ENCODE measurements around the gene SCYL1. TPM values are rescaled to one million over a fixed set of nuclear protein-coding genes. Genes with fewer than 3 reads are reported as not detected.

The SCYL1 gene
- total RNA-seq, 4 donors from 2014 or later: 40.6 to 63.3 (median 52.6) TPM

GRCh38 chr11:65540290-65541092, 15.6 kb downstream of the SCYL1 start:
- H3K27ac ChIP-seq: peak overlapping the region; percentile 92 to 98 (median 96)
- intact Hi-C loops (cut with DNase I): loop anchor here (10.0 kb wide), 1 partner anchor 74 kb away; the partner anchor contains the start of genes MAP3K11 and PCNX3
- H3K4me1 ChIP-seq: peaks cover 21 to 41% (median 25%) of the 10 kb centered on the region in 3 donors
- peak overlapping the region; percentile 40 to 82 (median 56) for H3K4me3 ChIP-seq
- H3K9me3 ChIP-seq: no peaks in the 10 kb centered on the region
- DNase-seq: peak; percentile 73
- WGBS, 2 donors: 0 to 2% methylated on average over 3 to 9 of the region's 78 CpGs
- H3K27me3 ChIP-seq: no peaks in the 10 kb centered on the region
- TF ChIP-seq POLR2A (IDR thresholded peaks at IDR 0.05) (peak in 2 of 4 donors; percentile 7 to 41), CTCF (IDR thresholded peaks at IDR 0.05) (peak; percentile 82 to 95 (median 94))
- H3K36me3 ChIP-seq: peaks cover 13 to 55% (median 23%) of the 10 kb centered on the region in 3 donors

- 20 to 52% methylated on average over 1 to 4 of the region's 18 CpGs for WGBS, 2 donors
- H3K36me3 ChIP-seq: peaks cover 13 to 46% (median 20%) of the 10 kb centered on the region in 3 donors
- TF ChIP-seq POLR2A (IDR thresholded peaks at IDR 0.05) (no peak), CTCF (IDR thresholded peaks at IDR 0.05) (no peak)
- peaks cover 28 to 49% (median 31%) of the 10 kb centered on the region in 3 donors for H3K4me1 ChIP-seq
- H3K27ac ChIP-seq: peak overlapping the region; percentile 92 to 98 (median 96)
- no peaks in the 10 kb centered on the region for H3K27me3 ChIP-seq
- DNase-seq: no peak
- intact Hi-C loops (cut with DNase I): loop anchor here (10.0 kb wide), 1 partner anchor 73 kb away; the partner anchor contains the start of genes MAP3K11 and PCNX3
- H3K9me3 ChIP-seq: no peaks in the 10 kb centered on the region
- H3K4me3 ChIP-seq: peak overlapping the region; percentile 40 to 82 (median 56)
Observed at GRCh38 chr11:65541093-65541982, 16.5 kb downstream of the SCYL1 start.

- no peak for DNase-seq
- intact Hi-C loops (cut with DNase I): loop anchor here (10.0 kb wide), 1 partner anchor 72 kb away; the partner anchor contains the start of genes MAP3K11 and PCNX3
- TF ChIP-seq POLR2A (IDR thresholded peaks at IDR 0.05): no peak
- no peak for TF ChIP-seq CTCF (IDR thresholded peaks at IDR 0.05)
- Histone ChIP-seq H3K27ac (no peak overlapping the region), H3K4me1 (peaks cover 33 to 64% (median 38%) of the 10 kb centered on the region in 3 donors), H3K36me3 (peaks cover 7 to 38% (median 12%) of the 10 kb centered on the region in 3 donors), H3K4me3 (no peak overlapping the region), H3K27me3 (no peaks in the 10 kb centered on the region), H3K9me3 (no peaks in the 10 kb centered on the region)
- 84 to 92% methylated on average over 2 of the region's 3 CpGs for WGBS, 2 donors
Observed at GRCh38 chr11:65542738-65543390, 18.0 kb downstream of the SCYL1 start.

GRCh38 chr11:65545853-65546216, 21.0 kb downstream of the SCYL1 start:
- H3K9me3 ChIP-seq: no peaks in the 10 kb centered on the region
- H3K36me3 ChIP-seq: peaks cover 0 to 33% (median 0%) of the 10 kb centered on the region in 3 donors
- H3K27me3 ChIP-seq: no peaks in the 10 kb centered on the region
- peak overlapping the region; percentile 37 to 62 (median 47) for H3K4me3 ChIP-seq
- no peak for DNase-seq
- intact Hi-C loops (cut with DNase I): loop anchor here (10.0 kb wide), 1 partner anchor 69 kb away; the partner anchor contains the start of genes MAP3K11 and PCNX3
- no peak for TF ChIP-seq CTCF (IDR thresholded peaks at IDR 0.05)
- TF ChIP-seq POLR2A (IDR thresholded peaks at IDR 0.05): no peak
- peaks cover 26 to 40% (median 26%) of the 10 kb centered on the region in 3 donors for H3K4me1 ChIP-seq
- H3K27ac ChIP-seq: peak overlapping the region; percentile 61 to 83 (median 70)
- WGBS, 2 donors: 41 to 76% methylated on average over 4 of the region's 4 CpGs
